B cell (primary cell): ENCODE results near the gene MYH7B.

ENCODE experiments used
- EZH2 ChIP-seq: IDR thresholded peaks from 2 replicates; pipeline ENCODE4 v1.6.1; 2012; ENCODE audit warnings: borderline replicate concordance, low read depth, mild to moderate bottlenecking, moderate library complexity, low read length; ENCODE audit not compliant: insufficient read depth, poor library complexity, severe bottlenecking
- TF ChIP-seq, protein P1 (sequence below): fragments of 200-600 bp; IDR thresholded peaks from one replicate; pipeline ENCODE4 v1.8.0; 2022; ENCODE audit warnings: antibody characterized with exemption, mild to moderate bottlenecking

DNA sequence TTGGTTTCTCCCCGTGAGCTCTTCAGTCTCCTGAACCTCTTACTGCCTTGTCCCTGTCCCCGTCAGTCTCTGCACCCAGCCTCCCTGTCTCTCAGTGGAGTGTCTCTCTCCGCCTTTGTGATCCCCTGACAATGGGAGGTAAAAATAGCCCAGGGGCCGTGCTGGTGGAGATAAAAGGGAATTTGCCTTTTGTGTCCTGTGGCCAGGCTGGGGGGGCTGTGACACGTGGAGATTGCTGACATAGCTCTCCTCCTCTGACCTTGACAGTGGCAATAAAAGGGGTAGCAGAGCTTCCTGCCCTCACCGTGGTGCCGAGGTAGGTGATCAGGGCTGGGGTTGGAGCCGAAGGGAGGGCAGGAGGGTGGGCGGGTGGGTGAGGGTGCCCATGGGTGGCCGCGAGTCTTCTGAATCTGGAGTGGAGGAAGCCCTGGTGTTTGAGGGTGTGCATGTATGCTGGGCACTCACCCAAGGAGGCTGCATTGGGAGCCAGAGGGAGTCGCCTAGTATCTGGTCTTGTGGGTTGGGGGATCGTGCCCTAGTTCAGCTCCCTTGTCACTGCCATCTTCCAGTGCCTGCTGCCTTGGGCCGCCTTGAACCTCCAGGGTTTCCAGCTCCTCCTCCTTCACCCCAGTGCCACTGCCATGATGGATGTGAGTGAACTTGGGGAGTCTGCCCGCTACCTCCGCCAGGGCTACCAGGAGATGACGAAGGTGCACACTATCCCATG, 21.9 kb downstream of the MYH7B start:
- TF ChIP-seq, protein P1, sequence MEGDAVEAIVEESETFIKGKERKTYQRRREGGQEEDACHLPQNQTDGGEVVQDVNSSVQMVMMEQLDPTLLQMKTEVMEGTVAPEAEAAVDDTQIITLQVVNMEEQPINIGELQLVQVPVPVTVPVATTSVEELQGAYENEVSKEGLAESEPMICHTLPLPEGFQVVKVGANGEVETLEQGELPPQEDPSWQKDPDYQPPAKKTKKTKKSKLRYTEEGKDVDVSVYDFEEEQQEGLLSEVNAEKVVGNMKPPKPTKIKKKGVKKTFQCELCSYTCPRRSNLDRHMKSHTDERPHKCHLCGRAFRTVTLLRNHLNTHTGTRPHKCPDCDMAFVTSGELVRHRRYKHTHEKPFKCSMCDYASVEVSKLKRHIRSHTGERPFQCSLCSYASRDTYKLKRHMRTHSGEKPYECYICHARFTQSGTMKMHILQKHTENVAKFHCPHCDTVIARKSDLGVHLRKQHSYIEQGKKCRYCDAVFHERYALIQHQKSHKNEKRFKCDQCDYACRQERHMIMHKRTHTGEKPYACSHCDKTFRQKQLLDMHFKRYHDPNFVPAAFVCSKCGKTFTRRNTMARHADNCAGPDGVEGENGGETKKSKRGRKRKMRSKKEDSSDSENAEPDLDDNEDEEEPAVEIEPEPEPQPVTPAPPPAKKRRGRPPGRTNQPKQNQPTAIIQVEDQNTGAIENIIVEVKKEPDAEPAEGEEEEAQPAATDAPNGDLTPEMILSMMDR = no peak
- no peak for TF ChIP-seq EZH2
